CD8-positive, alpha-beta memory T cell (primary cell): ENCODE measurements around the gene TPM4. TPM values are rescaled to one million over a fixed set of nuclear protein-coding genes. Genes with fewer than 3 reads are reported as not detected.

Source experiments
- CTCF ChIA-PET: fragments of 350-600 bp; sonication (Branson Sonifier 250); formaldehyde crosslinking; loops from one replicate; lab custom pipeline; 2021; ENCODE audit warnings: antibody characterized with exemption; lab: Charles Lee
- POLR2A ChIA-PET: fragments of 350-600 bp; sonication (Branson Sonifier 250); formaldehyde crosslinking; loops from one replicate; lab custom pipeline; 2021; ENCODE audit warnings: antibody characterized with exemption; lab: Charles Lee
- DNase-seq, 5 donors: peaks; one replicate each; pipeline versions ENCODE4 v3.0.0 to v3.0.0-alpha.2; 2020 to 2022; ENCODE audit warnings: mixed read lengths in 1 of 5
- H3K27ac ChIP-seq: one replicate; pipeline ENCODE4 v1.7.0; 2013; ENCODE audit warnings: low read depth, mild to moderate bottlenecking, low read length, moderate library complexity
- H3K27me3 ChIP-seq: 2 replicates; pipeline ENCODE4 v1.7.0; 2013; ENCODE audit warnings: low read length, mild to moderate bottlenecking; ENCODE audit not compliant: insufficient read depth, poor library complexity, severe bottlenecking
- H3K36me3 ChIP-seq: 2 replicates; pipeline ENCODE4 v1.7.0; 2013; ENCODE audit warnings: mild to moderate bottlenecking, low read length, moderate library complexity; ENCODE audit not compliant: insufficient read depth
- H3K4me1 ChIP-seq: 2 replicates; pipeline ENCODE4 v1.7.0; 2013; ENCODE audit warnings: mild to moderate bottlenecking, low read length, moderate library complexity; ENCODE audit not compliant: insufficient read depth
- H3K4me3 ChIP-seq: 2 replicates; pipeline ENCODE4 v1.7.0; 2013; ENCODE audit warnings: mild to moderate bottlenecking, low read length
- H3K9me3 ChIP-seq: 2 replicates; pipeline ENCODE4 v1.7.0; 2013; ENCODE audit warnings: mild to moderate bottlenecking, low read length
- H3K27ac Mint-ChIP-seq, 8 donors: one replicate each; pipeline ENCODE4 v1.8.0; 2020 to 2021; ENCODE audit warnings: mixed read lengths in 8 of 8, mild to moderate bottlenecking in 6 of 8, inconsistent platforms in 3 of 8, moderate library complexity in 3 of 8
- H3K27me3 Mint-ChIP-seq, 2 donors: one replicate each; pipeline ENCODE4 v1.8.0; 2020 to 2021; ENCODE audit warnings: mixed read lengths in 2 of 2, mild to moderate bottlenecking in 1 of 2, moderate library complexity in 1 of 2
- H3K36me3 Mint-ChIP-seq, 3 donors: one replicate each; pipeline ENCODE4 v1.8.0; 2020 to 2021; ENCODE audit warnings: mixed read lengths in 3 of 3, inconsistent platforms in 1 of 3, mild to moderate bottlenecking in 1 of 3
- H3K4me1 Mint-ChIP-seq, 3 donors: one replicate each; pipeline ENCODE4 v1.8.0; 2020 to 2021; ENCODE audit warnings: mixed read lengths in 3 of 3, inconsistent platforms in 1 of 3, mild to moderate bottlenecking in 1 of 3
- H3K4me3 Mint-ChIP-seq, 7 donors: one replicate each; pipeline ENCODE4 v1.8.0; 2020 to 2021; ENCODE audit warnings: mixed read lengths in 7 of 7, mild to moderate bottlenecking in 6 of 7, moderate library complexity in 4 of 7, inconsistent platforms in 2 of 7
- H3K9me3 Mint-ChIP-seq, 5 donors: one replicate each; pipeline ENCODE4 v1.8.0; 2020 to 2022; ENCODE audit warnings: mixed read lengths in 5 of 5, mild to moderate bottlenecking in 3 of 5, moderate library complexity in 2 of 5, inconsistent platforms in 1 of 5
- polyA plus RNA-seq: library from polyadenylated mRNA; unstranded; fragments of 300-500 nt; fragmentation: Illumina TruSeq; gene quantifications from one replicate; pipeline ENCODE4 v1.2.3, GENCODE V29; 2021
- total RNA-seq, 2 experiments: library from RNA; stranded (reverse); gene quantifications; one replicate each; pipeline ENCODE4 v1.2.3, GENCODE V29; 2021

The TPM4 gene
- total and polyA plus RNA-seq, 3 experiments from 2014 or later: 127 to 270 (median 259) TPM

GRCh38 chr19:16037424-16038195 lies 38.7 kb upstream of the TPM4 start:
- H3K27ac Mint-ChIP-seq: no peak overlapping the region
- H3K36me3 Mint-ChIP-seq: no peaks in the 10 kb centered on the region
- H3K4me3 Mint-ChIP-seq: no peak overlapping the region
- Histone ChIP-seq H3K27me3 (no peaks in the 10 kb centered on the region), H3K36me3 (no peaks in the 10 kb centered on the region), H3K9me3 (no peaks in the 10 kb centered on the region), H3K4me3 (no peak overlapping the region), H3K27ac (no peak overlapping the region), H3K4me1 (peaks cover 9% of the 10 kb centered on the region)
- ChIA-PET CTCF (interaction anchor here (1.2 to 1.6 kb wide), 2 partner anchors 25 to 148 kb away, joined by 3 to 6 read pairs; partner anchors contain the start of gene FAM32A), POLR2A (no interaction called here)
- H3K4me1 Mint-ChIP-seq: peaks cover 7 to 16% (median 14%) of the 10 kb centered on the region in 3 donors
- DNase-seq: no peak
- H3K9me3 Mint-ChIP-seq: no peaks in the 10 kb centered on the region
- H3K27me3 Mint-ChIP-seq: no peaks in the 10 kb centered on the region

- Histone ChIP-seq H3K27me3 (no peaks in the 10 kb centered on the region), H3K9me3 (no peaks in the 10 kb centered on the region), H3K27ac (no peak overlapping the region), H3K36me3 (no peaks in the 10 kb centered on the region), H3K4me1 (peaks cover 9% of the 10 kb centered on the region), H3K4me3 (no peak overlapping the region)
- ChIA-PET POLR2A (no interaction called here), CTCF (interaction anchor here (1.2 kb wide), 1 partner anchor 147 kb away, joined by 3 read pairs; the partner anchor contains the start of gene FAM32A)
- H3K4me3 Mint-ChIP-seq: no peak overlapping the region
- H3K9me3 Mint-ChIP-seq: no peaks in the 10 kb centered on the region
- H3K36me3 Mint-ChIP-seq: no peaks in the 10 kb centered on the region
- H3K27me3 Mint-ChIP-seq: no peaks in the 10 kb centered on the region
- no peak overlapping the region for H3K27ac Mint-ChIP-seq
- H3K4me1 Mint-ChIP-seq: peaks cover 7 to 16% (median 14%) of the 10 kb centered on the region in 3 donors
- no peak for DNase-seq
Measured at GRCh38 chr19:16038196-16038695, 38.0 kb upstream of the TPM4 start.

- no peaks in the 10 kb centered on the region for H3K27me3 Mint-ChIP-seq
- no peak overlapping the region for H3K27ac Mint-ChIP-seq
- H3K4me1 ChIP-seq: peaks cover 9% of the 10 kb centered on the region
- H3K36me3 Mint-ChIP-seq: no peaks in the 10 kb centered on the region
- CTCF ChIA-PET: interaction anchor here (3.3 kb wide), 1 partner anchor 146 kb away, joined by 26 read pairs; the partner anchor contains the start of gene FAM32A
- no peaks in the 10 kb centered on the region for H3K9me3 Mint-ChIP-seq
- H3K4me3 Mint-ChIP-seq: no peak overlapping the region
- H3K4me3 ChIP-seq: no peak overlapping the region
- no peaks in the 10 kb centered on the region for H3K9me3 ChIP-seq
- peaks cover 7 to 16% (median 14%) of the 10 kb centered on the region in 3 donors for H3K4me1 Mint-ChIP-seq
- no peak for DNase-seq
- no peaks in the 10 kb centered on the region for H3K27me3 ChIP-seq
- POLR2A ChIA-PET: no interaction called here
- H3K36me3 ChIP-seq: no peaks in the 10 kb centered on the region
- no peak overlapping the region for H3K27ac ChIP-seq
Measured at GRCh38 chr19:16039081-16039480, 37.2 kb upstream of the TPM4 start.

- H3K4me3 Mint-ChIP-seq: no peak overlapping the region
- no peak for DNase-seq
- H3K4me1 Mint-ChIP-seq: peaks cover 7 to 16% (median 14%) of the 10 kb centered on the region in 3 donors
- H3K36me3 Mint-ChIP-seq: no peaks in the 10 kb centered on the region
- H3K4me3 ChIP-seq: no peak overlapping the region
- H3K9me3 Mint-ChIP-seq: no peaks in the 10 kb centered on the region
- no peak overlapping the region for H3K27ac Mint-ChIP-seq
- ChIA-PET CTCF (interaction anchor here (3.3 kb wide), 1 partner anchor 146 kb away, joined by 26 read pairs; the partner anchor contains the start of gene FAM32A), POLR2A (no interaction called here)
- H3K9me3 ChIP-seq: no peaks in the 10 kb centered on the region
- H3K27me3 ChIP-seq: no peaks in the 10 kb centered on the region
- H3K36me3 ChIP-seq: no peaks in the 10 kb centered on the region
- peaks cover 9% of the 10 kb centered on the region for H3K4me1 ChIP-seq
- no peak overlapping the region for H3K27ac ChIP-seq
- H3K27me3 Mint-ChIP-seq: no peaks in the 10 kb centered on the region
Measured at GRCh38 chr19:16039545-16039944, 36.8 kb upstream of the TPM4 start.

GRCh38 chr19:16040642-16041041 lies 35.7 kb upstream of the TPM4 start:
- Histone ChIP-seq H3K9me3 (no peaks in the 10 kb centered on the region), H3K4me1 (peaks cover 9% of the 10 kb centered on the region), H3K36me3 (no peaks in the 10 kb centered on the region), H3K27me3 (no peaks in the 10 kb centered on the region), H3K4me3 (no peak overlapping the region), H3K27ac (no peak overlapping the region)
- peak overlapping the region in 2 of 8 donors; percentile 27 to 35 for H3K27ac Mint-ChIP-seq
- ChIA-PET CTCF (interaction anchor here (0.9 to 3.3 kb wide), 14 partner anchors 8 to 411 kb away, joined by 3 to 26 read pairs (median 4); partner anchors contain the start of genes AP1M1 and FAM32A), POLR2A (interaction anchor here (0.6 to 1.5 kb wide), 2 partner anchors 30 to 141 kb away, joined by 3 to 5 read pairs; no protein-coding TSS in a partner anchor)
- H3K9me3 Mint-ChIP-seq: no peaks in the 10 kb centered on the region
- no peaks in the 10 kb centered on the region for H3K36me3 Mint-ChIP-seq
- H3K27me3 Mint-ChIP-seq: no peaks in the 10 kb centered on the region
- peaks cover 7 to 16% (median 14%) of the 10 kb centered on the region in 3 donors for H3K4me1 Mint-ChIP-seq
- DNase-seq: no peak
- peak overlapping the region in 1 of 7 donors; percentile 41 for H3K4me3 Mint-ChIP-seq

GRCh38 chr19:16041299-16041990 lies 34.9 kb upstream of the TPM4 start:
- H3K9me3 Mint-ChIP-seq: no peaks in the 10 kb centered on the region
- H3K36me3 Mint-ChIP-seq: no peaks in the 10 kb centered on the region
- H3K4me3 Mint-ChIP-seq: peak overlapping the region in 4 of 7 donors; percentile 31 to 50 (median 46)
- no peak overlapping the region for H3K4me3 ChIP-seq
- H3K4me1 Mint-ChIP-seq: peaks cover 7 to 16% (median 14%) of the 10 kb centered on the region in 3 donors
- DNase-seq: peak; percentile 58 to 80 (median 67)
- CTCF ChIA-PET: interaction anchor here (0.6 to 3.3 kb wide), 24 partner anchors 9 to 412 kb away, joined by 3 to 26 read pairs (median 4); partner anchors contain the start of genes AP1M1, FAM32A and HSH2D
- peaks cover 9% of the 10 kb centered on the region for H3K4me1 ChIP-seq
- no peaks in the 10 kb centered on the region for H3K36me3 ChIP-seq
- POLR2A ChIA-PET: interaction anchor here (1.5 kb wide), 1 partner anchor 29 kb away, joined by 3 read pairs; no protein-coding TSS in a partner anchor
- no peak overlapping the region for H3K27ac ChIP-seq
- no peaks in the 10 kb centered on the region for H3K27me3 ChIP-seq
- H3K27me3 Mint-ChIP-seq: no peaks in the 10 kb centered on the region
- no peak overlapping the region for H3K27ac Mint-ChIP-seq
- no peaks in the 10 kb centered on the region for H3K9me3 ChIP-seq

GRCh38 chr19:16041991-16042386 lies 34.3 kb upstream of the TPM4 start:
- POLR2A ChIA-PET: interaction anchor here (1.5 kb wide), 1 partner anchor 29 kb away, joined by 3 read pairs; no protein-coding TSS in a partner anchor
- Mint-ChIP-seq H3K9me3 (no peaks in the 10 kb centered on the region), H3K4me1 (peaks cover 7 to 16% (median 14%) of the 10 kb centered on the region in 3 donors), H3K36me3 (no peaks in the 10 kb centered on the region), H3K27ac (no peak overlapping the region), H3K27me3 (no peaks in the 10 kb centered on the region), H3K4me3 (peak overlapping the region in 1 of 7 donors; percentile 50)
- Histone ChIP-seq H3K36me3 (no peaks in the 10 kb centered on the region), H3K9me3 (no peaks in the 10 kb centered on the region), H3K4me1 (peaks cover 9% of the 10 kb centered on the region), H3K27me3 (no peaks in the 10 kb centered on the region), H3K27ac (no peak overlapping the region), H3K4me3 (no peak overlapping the region)
- DNase-seq: no peak
- CTCF ChIA-PET: interaction anchor here (0.6 to 3.3 kb wide), 22 partner anchors 9 to 341 kb away, joined by 3 to 26 read pairs (median 4); partner anchors contain the start of genes AP1M1, FAM32A and HSH2D
